Right atrium auricular region (tissue), 2 donors: ENCODE data around the gene BBX. TPM values are rescaled to one million over a fixed set of nuclear protein-coding genes. Genes with fewer than 3 reads are reported as not detected.
A peak's percentile ranks its signal among the peaks of the same experiment; 100 is the strongest.

Experiments
- DNase-seq: peaks from one replicate; pipeline ENCODE4 v3.0.0-alpha.2; 2019; ENCODE audit warnings: low spot score
- H3K27ac ChIP-seq, 2 donors: fragments of 200-600 bp; sonication (generic); 1 replicate in 1 of 2; 2 replicates in 1 of 2; pipeline ENCODE4 v1.5.1; 2016 to 2019
- H3K27me3 ChIP-seq, 2 donors: fragments of 200-600 bp; sonication (generic); one replicate each; pipeline versions ENCODE4 v1.5.1 to v1.6.0; 2017 to 2019
- H3K36me3 ChIP-seq: fragments of 200-600 bp; sonication (generic); one replicate; pipeline ENCODE4 v1.5.1; 2016
- H3K4me1 ChIP-seq, 2 donors: fragments of 200-600 bp; sonication (generic); one replicate each; pipeline versions ENCODE4 v1.5.1 to v1.6.0; 2017 to 2019
- H3K4me3 ChIP-seq, 2 donors: fragments of 200-600 bp; sonication (generic); 1 replicate in 1 of 2; 2 replicates in 1 of 2; pipeline ENCODE4 v1.5.1; 2017 to 2019; ENCODE audit warnings: mild to moderate bottlenecking in 1 of 2, moderate library complexity in 1 of 2
- H3K9me3 ChIP-seq, 2 donors: fragments of 200-600 bp; sonication (generic); one replicate each; pipeline ENCODE4 v1.5.1; 2019
- CTCF ChIP-seq, 2 donors: fragments of 200-600 bp; sonication (generic); IDR thresholded peaks; one replicate each; pipeline ENCODE4 v1.5.1; 2019; ENCODE audit warnings: antibody characterized with exemption in 2 of 2
- total RNA-seq, 2 donors: library from RNA; depleted of rRNA; stranded (reverse); fragments of >200 nt; gene quantifications; one replicate each; pipeline ENCODE4 v1.1.0, GENCODE V29; 2016

Gene BBX
- total RNA-seq, 2 donors from 2014 or later = 33.8 to 57.2 TPM

- no peak for DNase-seq
- Histone ChIP-seq H3K4me3 (no peak overlapping the region), H3K36me3 (no peaks in the 10 kb centered on the region), H3K27ac (no peak overlapping the region), H3K27me3 (no peaks in the 10 kb centered on the region), H3K9me3 (no peaks in the 10 kb centered on the region), H3K4me1 (no peaks in the 10 kb centered on the region)
- no peak for TF ChIP-seq CTCF (IDR thresholded peaks at IDR 0.05)
Observed at GRCh38 chr3:107739227-107739626, 216.5 kb downstream of the BBX start.

GRCh38 chr3:107740992-107741896 lies 218.5 kb downstream of the BBX start:
- Histone ChIP-seq H3K36me3 (no peaks in the 10 kb centered on the region), H3K27me3 (no peaks in the 10 kb centered on the region), H3K4me3 (no peak overlapping the region), H3K4me1 (no peaks in the 10 kb centered on the region), H3K27ac (no peak overlapping the region), H3K9me3 (no peaks in the 10 kb centered on the region)
- DNase-seq = no peak
- peak in 1 of 2 donors; percentile 69 for TF ChIP-seq CTCF (IDR thresholded peaks at IDR 0.05)

- TF ChIP-seq CTCF (IDR thresholded peaks at IDR 0.05) = no peak
- Histone ChIP-seq H3K4me3 (no peak overlapping the region), H3K27ac (no peak overlapping the region), H3K36me3 (no peaks in the 10 kb centered on the region), H3K4me1 (no peaks in the 10 kb centered on the region), H3K9me3 (no peaks in the 10 kb centered on the region), H3K27me3 (no peaks in the 10 kb centered on the region)
- no peak for DNase-seq
Observed at GRCh38 chr3:107745354-107745753, 222.6 kb downstream of the BBX start.

DNA sequence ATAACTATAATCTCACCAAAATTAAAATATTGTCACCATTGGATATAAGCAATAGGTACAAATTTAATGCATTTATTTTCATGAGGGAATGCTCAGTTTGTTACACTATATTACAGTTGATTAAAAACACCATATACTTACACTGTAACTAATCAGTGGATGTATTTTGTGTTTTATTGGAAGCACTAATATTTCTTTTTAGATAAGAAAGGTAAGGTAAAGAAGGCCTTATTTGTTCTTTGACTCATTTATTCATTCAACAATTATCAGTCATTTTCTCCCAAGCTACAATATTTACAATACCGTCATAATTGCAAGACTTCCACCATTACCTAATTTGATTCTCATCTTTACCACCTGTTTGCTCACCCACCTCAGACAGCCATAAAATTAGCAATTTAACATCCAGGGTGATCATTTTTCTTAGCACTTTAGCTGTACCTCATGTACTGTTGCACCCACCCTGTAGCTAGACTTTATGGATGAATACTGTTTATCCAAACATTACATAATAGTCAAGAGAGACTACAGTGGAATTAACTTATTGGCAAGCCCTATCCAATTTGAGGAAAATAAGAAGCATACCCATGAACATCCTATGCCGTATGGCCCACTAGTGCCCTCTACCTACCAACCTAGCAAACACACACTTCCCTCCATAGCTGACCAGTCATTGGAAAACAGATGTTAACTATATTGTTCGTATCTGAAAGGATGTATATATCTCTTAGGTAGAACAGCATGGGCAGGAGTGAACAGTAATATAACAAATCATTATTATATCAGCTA lies 229.6 kb downstream of the BBX start:
- TF ChIP-seq CTCF (IDR thresholded peaks at IDR 0.05) = peak; percentile 25 to 52
- Histone ChIP-seq H3K9me3 (no peaks in the 10 kb centered on the region), H3K4me3 (no peak overlapping the region), H3K27me3 (no peaks in the 10 kb centered on the region), H3K36me3 (no peaks in the 10 kb centered on the region), H3K4me1 (no peaks in the 10 kb centered on the region), H3K27ac (no peak overlapping the region)
- no peak for DNase-seq

DNA sequence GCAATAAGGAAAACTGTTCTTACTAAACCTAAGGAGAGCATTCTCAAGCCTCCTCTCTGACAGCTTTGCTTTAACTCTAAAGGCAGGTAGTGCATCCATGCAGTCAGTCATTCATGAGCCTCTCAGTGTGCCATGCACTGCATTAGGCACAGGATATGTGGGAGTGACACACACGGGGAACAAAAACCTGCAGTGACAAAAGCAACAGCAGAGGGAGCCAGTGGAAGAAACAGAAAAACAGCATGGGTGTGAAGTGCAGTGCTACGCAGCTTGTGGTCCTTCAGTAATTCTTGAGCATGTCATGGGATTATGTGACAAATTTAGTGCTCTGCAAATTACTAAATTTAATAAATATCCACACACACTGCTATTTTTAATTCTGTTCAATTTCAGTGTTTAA lies 230.7 kb downstream of the BBX start:
- Histone ChIP-seq H3K27me3 (no peaks in the 10 kb centered on the region), H3K27ac (no peak overlapping the region), H3K4me1 (no peaks in the 10 kb centered on the region), H3K9me3 (no peaks in the 10 kb centered on the region), H3K36me3 (peaks cover 5% of the 10 kb centered on the region), H3K4me3 (no peak overlapping the region)
- DNase-seq = no peak
- peak in 1 of 2 donors; percentile 61 for TF ChIP-seq CTCF (IDR thresholded peaks at IDR 0.05)
